Caco-2 (cell line): ENCODE results near the gene C2CD3. TPM values are rescaled to one million over a fixed set of nuclear protein-coding genes. Genes with fewer than 3 reads are reported as not detected.

Experiments used
- BruUV-seq: library from RNA; stranded (reverse); fragments of 400-500 nt; replicated peaks from 2 replicates; lab custom pipeline; 2021; lab: Mats Ljungman, UMichigan
- CTCF ChIA-PET: fragments of 300-600 bp; sonication (Branson Sonifier 250); formaldehyde crosslinking; loops from one replicate; lab custom pipeline; 2022; ENCODE audit warnings: antibody characterized with exemption; lab: Charles Lee
- POLR2A ChIA-PET: fragments of 300-600 bp; sonication (Branson Sonifier 250); formaldehyde crosslinking; loops from one replicate; lab custom pipeline; 2022; ENCODE audit warnings: antibody characterized with exemption; lab: Charles Lee
- DNase-seq, 2 experiments: peaks; one replicate each; pipeline versions ENCODE4 v3.0.0 to v3.0.0-alpha.2; 2020 to 2022
- H3K27me3 ChIP-seq: replicated peaks from 2 replicates; pipeline ENCODE4 v1.6.0; 2011; ENCODE audit warnings: low read length; ENCODE audit not compliant: control insufficient read depth, insufficient read depth
- H3K36me3 ChIP-seq: 2 replicates; pipeline ENCODE4 v1.5.1; 2011; ENCODE audit warnings: low read length; ENCODE audit not compliant: control insufficient read depth, insufficient read depth
- H3K4me1 ChIP-seq: fragments of 250-450 bp; sonication (Bioruptor Pico); 2 replicates; pipeline ENCODE4 v1.5.1; 2020; ENCODE audit warnings: mild to moderate bottlenecking
- H3K4me3 ChIP-seq: 2 replicates; pipeline ENCODE4 v1.5.1; 2011; ENCODE audit warnings: low read depth, mild to moderate bottlenecking, control low read depth, low read length
- H3K9me3 ChIP-seq: fragments of 250-450 bp; sonication (Bioruptor Pico); 2 replicates; pipeline ENCODE4 v1.5.1; 2020; ENCODE audit warnings: mild to moderate bottlenecking, moderate library complexity
- H3K27ac Mint-ChIP-seq: one replicate; pipeline ENCODE4 v1.8.0; 2022; ENCODE audit warnings: mixed read lengths; ENCODE audit not compliant: unreplicated experiment
- H3K27me3 Mint-ChIP-seq: one replicate; pipeline ENCODE4 v1.8.0; 2022; ENCODE audit warnings: mixed read lengths; ENCODE audit not compliant: insufficient read depth, unreplicated experiment
- H3K36me3 Mint-ChIP-seq: one replicate; pipeline ENCODE4 v1.8.0; 2022; ENCODE audit warnings: mild to moderate bottlenecking, mixed read lengths; ENCODE audit not compliant: insufficient read depth, unreplicated experiment
- H3K4me1 Mint-ChIP-seq: one replicate; pipeline ENCODE4 v1.8.0; 2022; ENCODE audit warnings: low read depth, mixed read lengths; ENCODE audit not compliant: unreplicated experiment
- H3K4me3 Mint-ChIP-seq: one replicate; pipeline ENCODE4 v1.8.0; 2022; ENCODE audit warnings: mild to moderate bottlenecking, moderate library complexity, mixed read lengths; ENCODE audit not compliant: unreplicated experiment
- H3K9me3 Mint-ChIP-seq: one replicate; pipeline ENCODE4 v1.8.0; 2022; ENCODE audit warnings: mixed read lengths; ENCODE audit not compliant: unreplicated experiment
- intact Hi-C: fragments of 100-400 bp; cut with micrococcal nuclease; formaldehyde crosslinking; loops from one replicate; pipeline ENCODE4 v1.10.0; 2022; ENCODE audit not compliant: unreplicated experiment
- total RNA-seq: library from RNA; stranded (reverse); gene quantifications from 2 replicates; pipeline ENCODE4 v1.2.3, GENCODE V29; 2022
- TF ChIP-seq, protein P1 (sequence below), 2 experiments: fragments of 200-600 bp in 1 of 2; IDR thresholded peaks; 1 replicate in 1 of 2; 2 replicates in 1 of 2; pipeline versions ENCODE4 v1.5.1 to v1.8.0; 2011 to 2022; ENCODE audit warnings: antibody characterized with exemption in 1 of 2, control low read depth in 1 of 2, inconsistent platforms in 1 of 2, low read depth in 1 of 2, low read length in 1 of 2, mild to moderate bottlenecking in 1 of 2, moderate library complexity in 1 of 2; ENCODE audit not compliant: insufficient read depth in 1 of 2, severe bottlenecking in 1 of 2, unreplicated experiment in 1 of 2

C2CD3 gene
- total RNA-seq, 1 experiment from 2014 or later, result 47.5 TPM

DNA sequence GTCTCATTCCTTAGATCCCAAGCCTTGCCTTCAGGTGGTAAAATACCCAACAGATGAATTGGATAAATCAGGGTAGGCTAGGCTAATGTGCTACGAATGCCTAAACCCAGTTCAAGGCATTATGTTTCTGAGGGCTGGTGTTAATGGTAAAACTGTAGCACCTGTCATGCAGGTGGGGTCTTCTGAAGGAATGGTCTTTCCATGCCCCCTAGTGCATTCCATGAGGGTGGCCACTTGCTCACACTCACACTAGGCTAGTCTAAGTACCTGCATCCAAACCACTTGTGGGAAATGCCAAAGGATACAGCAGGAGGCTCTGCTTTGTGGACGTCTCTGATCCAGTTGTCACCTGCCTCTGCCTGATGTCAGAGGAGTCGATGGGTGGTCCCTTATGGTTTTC lies 137.8 kb downstream of the C2CD3 start:
- Histone ChIP-seq H3K36me3 (no peaks in the 10 kb centered on the region; the same call in 1 of the 2 replicates), H3K27me3 (no peaks in the 10 kb centered on the region), H3K9me3 (no peaks in the 10 kb centered on the region), H3K4me1 (no peaks in the 10 kb centered on the region), H3K4me3 (no peak overlapping the region)
- BruUV-seq, result no TSS peak
- Mint-ChIP-seq H3K4me3 (no peak overlapping the region), H3K27me3 (no peaks in the 10 kb centered on the region), H3K36me3 (peaks cover 7% of the 10 kb centered on the region), H3K4me1 (no peaks in the 10 kb centered on the region), H3K27ac (no peak overlapping the region), H3K9me3 (no peaks in the 10 kb centered on the region)
- intact Hi-C loops, result no loop called here
- TF ChIP-seq, protein P1, sequence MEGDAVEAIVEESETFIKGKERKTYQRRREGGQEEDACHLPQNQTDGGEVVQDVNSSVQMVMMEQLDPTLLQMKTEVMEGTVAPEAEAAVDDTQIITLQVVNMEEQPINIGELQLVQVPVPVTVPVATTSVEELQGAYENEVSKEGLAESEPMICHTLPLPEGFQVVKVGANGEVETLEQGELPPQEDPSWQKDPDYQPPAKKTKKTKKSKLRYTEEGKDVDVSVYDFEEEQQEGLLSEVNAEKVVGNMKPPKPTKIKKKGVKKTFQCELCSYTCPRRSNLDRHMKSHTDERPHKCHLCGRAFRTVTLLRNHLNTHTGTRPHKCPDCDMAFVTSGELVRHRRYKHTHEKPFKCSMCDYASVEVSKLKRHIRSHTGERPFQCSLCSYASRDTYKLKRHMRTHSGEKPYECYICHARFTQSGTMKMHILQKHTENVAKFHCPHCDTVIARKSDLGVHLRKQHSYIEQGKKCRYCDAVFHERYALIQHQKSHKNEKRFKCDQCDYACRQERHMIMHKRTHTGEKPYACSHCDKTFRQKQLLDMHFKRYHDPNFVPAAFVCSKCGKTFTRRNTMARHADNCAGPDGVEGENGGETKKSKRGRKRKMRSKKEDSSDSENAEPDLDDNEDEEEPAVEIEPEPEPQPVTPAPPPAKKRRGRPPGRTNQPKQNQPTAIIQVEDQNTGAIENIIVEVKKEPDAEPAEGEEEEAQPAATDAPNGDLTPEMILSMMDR (IDR thresholded peaks at IDR 0.05; ENCODE audit: insufficient read depth in 1 of 2, low read depth in 1 of 2, low read length in 1 of 2, severe bottlenecking in 1 of 2, unreplicated experiment in 1 of 2), result peak in 1 of 2 experiments; percentile 13
- no peak for DNase-seq
- ChIA-PET CTCF (interaction anchor here (0.6 kb wide), 1 partner anchor 137 kb away, joined by 3 read pairs; no protein-coding TSS in a partner anchor), POLR2A (no interaction called here)

DNA sequence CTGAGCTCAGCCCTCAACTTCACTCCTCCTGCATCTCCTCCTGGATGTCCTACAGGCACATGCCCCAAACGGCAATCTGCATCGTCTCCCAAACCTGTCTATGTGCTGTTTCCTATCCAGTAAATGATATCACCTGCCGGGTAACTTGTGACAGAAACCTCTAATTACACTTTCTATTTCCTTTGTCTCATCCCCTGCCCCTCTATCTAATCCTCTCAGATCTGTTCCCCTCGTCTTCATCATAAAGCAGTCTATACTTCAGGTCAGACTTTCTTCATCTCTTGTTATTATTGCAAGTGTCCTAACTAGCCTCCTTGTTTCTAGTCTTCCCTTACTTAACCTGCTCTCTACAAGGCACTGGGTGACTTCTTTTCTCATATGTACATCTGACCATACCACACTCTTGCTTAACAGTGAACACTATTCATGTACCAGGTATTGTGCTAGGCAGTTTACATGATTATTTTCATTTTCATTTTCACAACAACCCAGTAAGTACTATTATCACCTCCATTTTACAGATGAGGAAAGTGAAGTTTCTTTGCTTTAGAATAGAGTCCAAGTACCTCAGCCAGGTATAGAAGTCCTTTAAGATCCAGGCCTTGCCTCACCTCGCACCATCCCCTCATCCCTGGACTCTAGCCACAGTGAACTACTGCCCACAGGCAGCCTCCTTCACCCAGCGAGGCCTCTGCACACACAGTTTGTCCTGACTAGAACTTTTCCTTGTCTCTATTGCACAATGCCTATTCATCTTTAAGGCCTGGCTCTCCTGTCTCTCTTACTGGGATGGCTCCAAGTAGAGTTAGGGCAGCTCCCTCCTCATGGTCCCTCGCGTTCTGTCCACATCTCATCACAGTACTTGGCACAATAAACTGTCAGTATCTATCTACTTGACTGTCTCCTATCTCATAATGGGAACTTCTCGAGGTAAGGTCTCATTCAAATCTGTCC lies 139.8 kb downstream of the C2CD3 start:
- BruUV-seq, result no TSS peak
- H3K36me3 ChIP-seq, result no peaks in the 10 kb centered on the region; the same call in 1 of the 2 replicates
- H3K4me3 ChIP-seq, result no peak overlapping the region
- no peaks in the 10 kb centered on the region for H3K4me1 Mint-ChIP-seq
- TF ChIP-seq, protein P1 (IDR thresholded peaks at IDR 0.05; ENCODE audit: insufficient read depth in 1 of 2, low read depth in 1 of 2, low read length in 1 of 2, severe bottlenecking in 1 of 2, unreplicated experiment in 1 of 2), result no peak
- H3K9me3 Mint-ChIP-seq, result no peaks in the 10 kb centered on the region
- ChIA-PET CTCF (no interaction called here), POLR2A (no interaction called here)
- intact Hi-C loops, result no loop called here
- H3K4me3 Mint-ChIP-seq, result no peak overlapping the region
- no peaks in the 10 kb centered on the region for H3K27me3 ChIP-seq
- no peaks in the 10 kb centered on the region for H3K27me3 Mint-ChIP-seq
- no peak for DNase-seq
- H3K9me3 ChIP-seq, result no peaks in the 10 kb centered on the region
- H3K27ac Mint-ChIP-seq, result no peak overlapping the region
- H3K4me1 ChIP-seq, result no peaks in the 10 kb centered on the region; the same call in 1 of the 2 replicates
- peaks cover 4% of the 10 kb centered on the region for H3K36me3 Mint-ChIP-seq

DNA sequence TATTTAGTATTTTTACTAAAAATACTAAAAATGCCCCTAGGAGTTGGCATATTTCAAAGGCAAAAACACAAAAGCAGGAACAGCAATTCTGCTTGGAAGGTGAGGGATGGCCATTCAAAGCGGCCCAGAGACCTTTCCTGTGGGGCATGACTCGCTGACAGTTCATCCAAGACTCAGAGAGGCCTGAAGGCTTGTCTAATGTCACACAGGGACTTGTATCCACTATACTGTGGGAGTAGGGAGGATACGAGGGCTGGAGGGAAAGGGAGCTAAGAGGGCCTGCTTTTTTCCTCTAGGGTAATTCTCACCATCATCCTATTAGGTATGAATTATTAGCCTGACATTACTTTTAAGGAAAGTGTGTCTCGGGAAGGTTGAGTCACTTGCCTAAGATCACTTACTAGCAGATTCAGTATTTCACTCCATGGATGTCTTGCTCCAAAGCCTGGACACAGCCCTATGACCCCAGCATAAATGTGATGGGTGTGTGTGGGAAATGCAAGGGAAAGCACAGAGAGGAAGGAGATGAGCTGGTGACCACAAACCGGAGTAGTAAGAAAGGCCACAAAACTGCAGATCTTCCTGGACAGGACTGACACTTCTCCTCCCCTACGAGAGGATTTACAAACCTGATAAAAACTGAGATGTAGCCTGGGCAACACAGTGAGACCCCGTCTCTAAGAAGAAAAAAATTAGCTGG lies 145.2 kb downstream of the C2CD3 start:
- no peak for DNase-seq
- Mint-ChIP-seq H3K27ac (no peak overlapping the region), H3K4me1 (peaks cover 10% of the 10 kb centered on the region), H3K9me3 (no peaks in the 10 kb centered on the region), H3K27me3 (no peaks in the 10 kb centered on the region), H3K4me3 (no peak overlapping the region), H3K36me3 (no peaks in the 10 kb centered on the region)
- peaks cover 10% of the 10 kb centered on the region for H3K4me1 ChIP-seq
- H3K9me3 ChIP-seq, result no peaks in the 10 kb centered on the region
- TF ChIP-seq, protein P1 (IDR thresholded peaks at IDR 0.05; ENCODE audit: insufficient read depth in 1 of 2, low read depth in 1 of 2, low read length in 1 of 2, severe bottlenecking in 1 of 2, unreplicated experiment in 1 of 2), result no peak
- POLR2A ChIA-PET, result no interaction called here
- no peaks in the 10 kb centered on the region for H3K36me3 ChIP-seq
- H3K27me3 ChIP-seq, result no peaks in the 10 kb centered on the region
- intact Hi-C loops, result no loop called here
- no peak overlapping the region for H3K4me3 ChIP-seq
- CTCF ChIA-PET, result no interaction called here
- no TSS peak for BruUV-seq
